OCI-LY1 (cell line): ENCODE data around the gene PREX1.

ENCODE experiments used
- H2AFZ ChIP-seq: fragments of 200-600 bp; sonication (generic), shearing (Covaris generic); 2 replicates; pipeline ENCODE4 v1.6.0; 2014; ENCODE audit warnings: antibody characterized with exemption, mild to moderate bottlenecking, low read length
- H3F3A ChIP-seq: fragments of 200-600 bp; sonication (generic), shearing (Covaris generic); 2 replicates; pipeline ENCODE4 v1.6.0; 2014; ENCODE audit warnings: mild to moderate bottlenecking, antibody characterized with exemption, low read length, moderate library complexity; ENCODE audit not compliant: insufficient read depth
- H3K27ac ChIP-seq: fragments of 200-600 bp; sonication (generic); 2 replicates; pipeline ENCODE4 v1.5.1; 2014; ENCODE audit warnings: low read length, mixed run types, mild to moderate bottlenecking, low read depth; ENCODE audit not compliant: poor library complexity, severe bottlenecking
- H3K27me3 ChIP-seq: fragments of 200-600 bp; sonication (generic); 2 replicates; pipeline ENCODE4 v1.6.0; 2014; ENCODE audit warnings: antibody characterized with exemption, mild to moderate bottlenecking, low read length, moderate library complexity; ENCODE audit not compliant: insufficient read depth
- H3K36me3 ChIP-seq: fragments of 200-600 bp; sonication (generic); 2 replicates; pipeline ENCODE4 v1.6.1; 2014; ENCODE audit warnings: mild to moderate bottlenecking, antibody characterized with exemption, low read length, moderate library complexity, mixed read lengths; ENCODE audit not compliant: insufficient read depth
- H3K4me1 ChIP-seq: fragments of 200-600 bp; sonication (generic); 2 replicates; pipeline ENCODE4 v1.5.1; 2014; ENCODE audit warnings: mild to moderate bottlenecking, low read length, moderate library complexity; ENCODE audit not compliant: insufficient read depth, severe bottlenecking
- H3K4me2 ChIP-seq: fragments of 200-600 bp; sonication (generic), shearing (Covaris generic); 2 replicates; pipeline ENCODE4 v1.6.1; 2014; ENCODE audit warnings: low read length
- H3K4me3 ChIP-seq: fragments of 200-600 bp; sonication (generic); 2 replicates; pipeline ENCODE4 v1.5.1; 2014; ENCODE audit warnings: low read length, low read depth, mild to moderate bottlenecking, mixed read lengths; ENCODE audit not compliant: poor library complexity, severe bottlenecking
- H3K79me2 ChIP-seq: fragments of 200-600 bp; shearing (Covaris generic); 2 replicates; pipeline ENCODE4 v1.6.1; 2016; ENCODE audit warnings: mixed run types, low read length, mixed read lengths; ENCODE audit not compliant: insufficient read depth
- H3K9ac ChIP-seq: fragments of 200-600 bp; sonication (generic), shearing (Covaris generic); 2 replicates; pipeline ENCODE4 v1.6.1; 2014; ENCODE audit warnings: mild to moderate bottlenecking, low read length, mixed read lengths
- H3K9me2 ChIP-seq: fragments of 200-600 bp; sonication (generic), shearing (Covaris generic); 2 replicates; pipeline ENCODE4 v1.6.1; 2014; ENCODE audit warnings: low read depth, mild to moderate bottlenecking, low read length, mixed read lengths
- H3K9me3 ChIP-seq: fragments of 200-600 bp; shearing (Covaris generic); 2 replicates; pipeline ENCODE4 v1.6.1; 2014; ENCODE audit warnings: low read length, mixed read lengths
- H4K20me1 ChIP-seq: fragments of 200-600 bp; sonication (generic), shearing (Covaris generic); 2 replicates; pipeline ENCODE4 v1.6.0; 2016; ENCODE audit warnings: mild to moderate bottlenecking, low read length; ENCODE audit not compliant: insufficient read depth
- EZH2 ChIP-seq: fragments of 200-600 bp; sonication (generic), shearing (Covaris generic); IDR thresholded peaks from 2 replicates; pipeline ENCODE4 v1.8.0; 2017; ENCODE audit warnings: borderline replicate concordance, mixed run types, mild to moderate bottlenecking, antibody characterized with exemption, low read length, moderate library complexity, mixed read lengths
- TF ChIP-seq, protein P1 (sequence below): fragments of 200-600 bp; sonication (generic), shearing (Covaris generic); IDR thresholded peaks from 2 replicates; pipeline ENCODE4 v1.5.1; 2017; ENCODE audit warnings: mild to moderate bottlenecking, antibody characterized with exemption, low read length, moderate library complexity, mixed read lengths

The PREX1 gene

GRCh38 chr20:48803176-48804053 lies 24.4 kb downstream of the PREX1 start:
- Histone ChIP-seq H3K9ac (no peak overlapping the region), H3K9me3 (no peaks in the 10 kb centered on the region), H4K20me1 (no peaks in the 10 kb centered on the region), H3K36me3 (no peaks in the 10 kb centered on the region), H2AFZ (no peak overlapping the region), H3F3A (no peaks in the 10 kb centered on the region), H3K27ac (no peak overlapping the region), H3K4me1 (no peaks in the 10 kb centered on the region), H3K4me2 (no peak overlapping the region), H3K4me3 (no peak overlapping the region), H3K27me3 (0 out of 2 replicates have a peak, but pooled peaks cover 11% of the 10 kb centered on the region), H3K9me2 (no peaks in the 10 kb centered on the region), H3K79me2 (no peaks in the 10 kb centered on the region)
- TF ChIP-seq, protein P1, sequence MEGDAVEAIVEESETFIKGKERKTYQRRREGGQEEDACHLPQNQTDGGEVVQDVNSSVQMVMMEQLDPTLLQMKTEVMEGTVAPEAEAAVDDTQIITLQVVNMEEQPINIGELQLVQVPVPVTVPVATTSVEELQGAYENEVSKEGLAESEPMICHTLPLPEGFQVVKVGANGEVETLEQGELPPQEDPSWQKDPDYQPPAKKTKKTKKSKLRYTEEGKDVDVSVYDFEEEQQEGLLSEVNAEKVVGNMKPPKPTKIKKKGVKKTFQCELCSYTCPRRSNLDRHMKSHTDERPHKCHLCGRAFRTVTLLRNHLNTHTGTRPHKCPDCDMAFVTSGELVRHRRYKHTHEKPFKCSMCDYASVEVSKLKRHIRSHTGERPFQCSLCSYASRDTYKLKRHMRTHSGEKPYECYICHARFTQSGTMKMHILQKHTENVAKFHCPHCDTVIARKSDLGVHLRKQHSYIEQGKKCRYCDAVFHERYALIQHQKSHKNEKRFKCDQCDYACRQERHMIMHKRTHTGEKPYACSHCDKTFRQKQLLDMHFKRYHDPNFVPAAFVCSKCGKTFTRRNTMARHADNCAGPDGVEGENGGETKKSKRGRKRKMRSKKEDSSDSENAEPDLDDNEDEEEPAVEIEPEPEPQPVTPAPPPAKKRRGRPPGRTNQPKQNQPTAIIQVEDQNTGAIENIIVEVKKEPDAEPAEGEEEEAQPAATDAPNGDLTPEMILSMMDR, result no peak
- no peak for TF ChIP-seq EZH2

DNA sequence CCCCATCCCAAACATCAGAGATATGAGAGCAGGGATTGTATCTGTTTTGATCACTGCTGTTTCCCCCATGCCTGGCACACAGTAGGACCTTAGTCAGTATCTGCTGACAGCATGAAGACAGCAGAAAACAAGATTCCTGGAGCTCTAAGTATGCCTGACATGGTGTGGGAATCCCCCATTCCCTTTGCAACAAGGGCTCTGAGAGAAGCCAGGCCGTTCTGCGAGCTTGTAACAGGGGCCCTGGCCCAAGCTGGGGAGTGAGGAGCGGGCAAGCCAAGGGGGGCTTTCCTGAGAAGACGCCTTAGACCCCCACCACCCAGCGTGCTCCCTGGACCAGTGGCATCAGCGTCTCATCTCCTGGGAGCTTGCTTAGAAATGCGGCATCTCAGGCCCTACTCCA lies 25.2 kb downstream of the PREX1 start:
- Histone ChIP-seq H3K27ac (no peak overlapping the region), H3K79me2 (no peaks in the 10 kb centered on the region), H3K4me2 (no peak overlapping the region), H3F3A (no peaks in the 10 kb centered on the region), H2AFZ (no peak overlapping the region), H4K20me1 (no peaks in the 10 kb centered on the region), H3K4me1 (no peaks in the 10 kb centered on the region), H3K9me2 (no peaks in the 10 kb centered on the region), H3K27me3 (0 out of 2 replicates have a peak, but pooled peaks cover 11% of the 10 kb centered on the region), H3K9ac (no peak overlapping the region), H3K36me3 (no peaks in the 10 kb centered on the region), H3K4me3 (no peak overlapping the region), H3K9me3 (no peaks in the 10 kb centered on the region)
- TF ChIP-seq, protein P1, result no peak
- no peak for TF ChIP-seq EZH2

DNA sequence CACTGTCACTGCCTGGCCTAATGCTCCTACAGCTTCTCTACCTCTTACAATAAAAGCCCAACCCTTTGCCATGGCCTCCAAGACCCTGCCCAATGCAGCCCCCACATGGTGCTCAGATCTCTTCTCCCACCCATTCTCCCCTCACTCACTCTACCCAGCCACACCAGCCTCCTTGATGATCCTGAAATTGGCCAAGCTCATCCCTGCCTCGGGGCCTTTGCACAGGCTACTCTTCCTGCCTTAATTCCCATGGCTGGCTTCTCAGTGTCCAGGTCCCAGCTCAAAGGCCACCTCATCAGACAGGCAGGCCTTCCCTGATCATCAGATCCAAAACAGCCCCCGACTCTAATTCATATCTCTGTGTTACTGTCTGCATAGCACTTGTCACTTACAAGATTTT lies 25.6 kb downstream of the PREX1 start:
- H3K27ac ChIP-seq, result no peak overlapping the region
- 0 out of 2 replicates have a peak, but pooled peaks cover 11% of the 10 kb centered on the region for H3K27me3 ChIP-seq
- no peaks in the 10 kb centered on the region for H3F3A ChIP-seq
- no peaks in the 10 kb centered on the region for H3K9me3 ChIP-seq
- H3K4me1 ChIP-seq, result no peaks in the 10 kb centered on the region
- no peak overlapping the region for H3K9ac ChIP-seq
- TF ChIP-seq, protein P1, result no peak
- no peak for TF ChIP-seq EZH2
- no peaks in the 10 kb centered on the region for H3K79me2 ChIP-seq
- no peak overlapping the region for H2AFZ ChIP-seq
- no peaks in the 10 kb centered on the region for H3K9me2 ChIP-seq
- H4K20me1 ChIP-seq, result no peaks in the 10 kb centered on the region
- no peaks in the 10 kb centered on the region for H3K36me3 ChIP-seq
- H3K4me2 ChIP-seq, result no peak overlapping the region
- H3K4me3 ChIP-seq, result no peak overlapping the region
